ENCODE results near the gene ZNF541.

DNA sequence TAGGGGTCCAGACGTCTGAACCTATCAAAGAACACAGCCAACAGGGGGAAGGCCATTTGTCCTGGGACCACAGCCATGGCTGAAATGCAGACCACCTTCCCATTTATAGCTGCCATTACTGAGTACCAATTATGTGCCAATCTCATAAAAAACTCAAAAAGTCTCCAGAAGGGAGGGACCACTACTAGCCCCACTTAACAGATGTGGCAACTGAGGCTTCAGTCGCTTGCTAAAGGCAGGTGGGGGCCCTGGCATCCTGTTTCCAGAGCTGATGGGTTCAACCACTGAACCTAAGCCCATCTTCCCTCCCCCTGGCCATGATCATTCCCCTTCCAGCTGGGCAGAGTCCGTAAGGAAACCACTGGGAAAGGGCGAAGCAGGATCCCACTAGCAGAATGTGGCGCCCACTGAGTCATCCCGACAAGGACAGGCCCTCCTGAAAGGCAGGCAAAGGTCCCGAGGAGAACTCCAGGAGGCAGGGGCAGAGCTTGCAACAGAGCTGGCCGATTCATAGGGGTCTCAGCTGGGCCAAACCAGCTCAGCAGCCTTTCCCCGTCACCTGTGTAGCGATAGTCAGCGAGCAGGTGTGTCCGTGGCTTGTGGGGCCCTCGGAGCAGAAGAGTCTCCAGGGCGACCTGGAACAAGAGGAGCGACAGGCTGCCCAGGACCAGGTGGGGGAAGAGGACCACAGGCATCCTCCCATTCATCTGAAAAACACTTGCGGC, 43.8 kb downstream of the ZNF541 start:
- TF ChIP-seq POLR2A (IDR thresholded peaks at IDR 0.05): no peak
- no peak for TF ChIP-seq CTCF (IDR thresholded peaks at IDR 0.05)
